Peyer's patch (tissue), 4 donors: ENCODE results near the gene SLC35F4. TPM values are rescaled to one million over a fixed set of nuclear protein-coding genes. Genes with fewer than 3 reads are reported as not detected.

Source experiments
- DNase-seq, 3 donors: peaks; one replicate each; pipeline ENCODE4 v3.0.0-alpha.2; 2017 to 2019
- H3K27ac ChIP-seq, 4 donors: fragments of 200-600 bp; sonication (generic); one replicate each; pipeline ENCODE4 v1.5.1; 2016 to 2019
- H3K27me3 ChIP-seq, 2 donors: fragments of 200-600 bp; sonication (generic); one replicate each; pipeline ENCODE4 v1.5.1; 2019
- H3K36me3 ChIP-seq, 3 donors: fragments of 200-600 bp; sonication (generic); one replicate each; pipeline ENCODE4 v1.5.1; 2016 to 2019
- H3K4me1 ChIP-seq, 4 donors: fragments of 200-600 bp; sonication (generic); one replicate each; pipeline ENCODE4 v1.5.1; 2016 to 2019
- H3K4me3 ChIP-seq, 4 donors: fragments of 200-600 bp; sonication (generic); 1 replicate in 3 of 4; 2 replicates in 1 of 4; pipeline ENCODE4 v1.5.1; 2016 to 2019; ENCODE audit warnings: mild to moderate bottlenecking in 1 of 4
- H3K9me3 ChIP-seq, 4 donors: fragments of 200-600 bp; sonication (generic); one replicate each; pipeline ENCODE4 v1.5.1; 2016 to 2019; ENCODE audit warnings: mild to moderate bottlenecking in 1 of 4
- CTCF ChIP-seq, 6 experiments: fragments of 450-650 bp in 4 of 6; fragments of 200-600 bp in 2 of 6; sonication (generic) in 1 of 6; IDR thresholded peaks; one replicate each; pipeline ENCODE4 v1.5.1; 2017 to 2019; ENCODE audit warnings: antibody characterized with exemption in 6 of 6, mild to moderate bottlenecking in 3 of 6, moderate library complexity in 1 of 6
- POLR2A ChIP-seq, 2 donors: fragments of 450-650 bp; IDR thresholded peaks; one replicate each; pipeline ENCODE4 v1.5.1; 2017; ENCODE audit warnings: antibody characterized with exemption in 2 of 2, mild to moderate bottlenecking in 2 of 2, moderate library complexity in 2 of 2
- total RNA-seq, 4 donors: library from RNA; depleted of rRNA; stranded (reverse); fragments of >200 nt; gene quantifications; one replicate each; pipeline ENCODE4 v1.1.0, GENCODE V29; 2016

Gene SLC35F4
- total RNA-seq, 4 donors from 2014 or later = not detected

GRCh38 chr14:57823015-57823660, 42.8 kb downstream of the SLC35F4 start:
- Histone ChIP-seq H3K4me1 (no peaks in the 10 kb centered on the region), H3K27ac (no peak overlapping the region), H3K9me3 (no peaks in the 10 kb centered on the region), H3K27me3 (no peaks in the 10 kb centered on the region), H3K4me3 (no peak overlapping the region), H3K36me3 (no peaks in the 10 kb centered on the region)
- TF ChIP-seq POLR2A (IDR thresholded peaks at IDR 0.05) = no peak
- TF ChIP-seq CTCF (IDR thresholded peaks at IDR 0.05) = no peak
- DNase-seq = no peak

GRCh38 chr14:57822081-57822480, 43.8 kb downstream of the SLC35F4 start:
- TF ChIP-seq CTCF (IDR thresholded peaks at IDR 0.05) (no peak), POLR2A (IDR thresholded peaks at IDR 0.05) (no peak)
- H3K4me3 ChIP-seq = no peak overlapping the region
- DNase-seq = no peak
- H3K4me1 ChIP-seq = no peaks in the 10 kb centered on the region
- H3K27ac ChIP-seq = no peak overlapping the region
- no peaks in the 10 kb centered on the region for H3K36me3 ChIP-seq
- no peaks in the 10 kb centered on the region for H3K9me3 ChIP-seq
- H3K27me3 ChIP-seq = no peaks in the 10 kb centered on the region

- H3K4me3 ChIP-seq = no peak overlapping the region
- no peak for DNase-seq
- TF ChIP-seq CTCF (IDR thresholded peaks at IDR 0.05) (no peak), POLR2A (IDR thresholded peaks at IDR 0.05) (no peak)
These were observed 45.3 kb downstream of the SLC35F4 start for GRCh38 chr14:57820581-57820980.

GRCh38 chr14:57818511-57818910, 47.4 kb downstream of the SLC35F4 start:
- Histone ChIP-seq H3K27me3 (no peaks in the 10 kb centered on the region), H3K27ac (no peak overlapping the region), H3K9me3 (no peaks in the 10 kb centered on the region), H3K4me1 (no peaks in the 10 kb centered on the region), H3K4me3 (no peak overlapping the region), H3K36me3 (no peaks in the 10 kb centered on the region)
- TF ChIP-seq POLR2A (IDR thresholded peaks at IDR 0.05) = no peak
- TF ChIP-seq CTCF (IDR thresholded peaks at IDR 0.05) = no peak
- no peak for DNase-seq

More at GRCh38 chr14:57820581-57820980, 45.3 kb downstream of the SLC35F4 start:
- Histone ChIP-seq H3K36me3 (no peaks in the 10 kb centered on the region), H3K9me3 (no peaks in the 10 kb centered on the region), H3K27ac (no peak overlapping the region), H3K4me1 (no peaks in the 10 kb centered on the region), H3K27me3 (no peaks in the 10 kb centered on the region)

DNA sequence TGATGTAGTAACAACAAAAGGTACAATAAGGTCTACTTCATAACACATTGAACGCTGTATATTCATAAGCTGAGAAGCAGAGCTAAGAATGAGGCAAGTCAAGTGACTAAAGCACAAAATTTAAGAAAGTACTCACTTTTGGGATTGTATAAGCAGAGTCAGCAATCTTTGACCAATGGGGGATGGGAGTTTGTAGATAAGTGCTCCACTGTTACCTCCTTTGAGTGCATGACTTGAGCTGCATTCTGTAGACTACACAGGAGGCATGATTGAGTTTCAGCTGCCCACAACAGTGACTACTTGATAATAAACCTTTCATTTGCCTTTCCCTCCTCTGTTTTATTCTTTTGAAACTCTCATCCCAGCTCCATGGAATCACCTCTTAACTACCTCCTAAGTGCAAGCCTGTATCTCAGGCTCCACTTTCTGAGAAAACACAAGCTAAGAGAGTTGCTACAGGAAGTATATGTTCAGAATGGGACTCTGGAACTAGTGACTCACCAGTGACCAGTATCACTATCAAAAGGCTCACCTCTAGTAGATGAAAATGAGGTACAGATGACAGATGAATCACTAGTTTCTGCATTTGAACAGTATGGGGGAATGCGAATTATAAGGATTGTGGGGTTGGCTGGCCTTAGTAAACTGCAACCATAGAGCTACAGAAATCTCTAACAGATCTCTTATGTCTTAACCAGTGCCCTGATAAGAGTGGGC, 49.2 kb downstream of the SLC35F4 start:
- no peak for TF ChIP-seq CTCF (IDR thresholded peaks at IDR 0.05)
- no peak for TF ChIP-seq POLR2A (IDR thresholded peaks at IDR 0.05)
- Histone ChIP-seq H3K4me3 (no peak overlapping the region), H3K36me3 (no peaks in the 10 kb centered on the region), H3K27ac (no peak overlapping the region), H3K27me3 (no peaks in the 10 kb centered on the region), H3K4me1 (no peaks in the 10 kb centered on the region), H3K9me3 (no peaks in the 10 kb centered on the region)
- DNase-seq = no peak
